ENCODE data around the gene MID1IP1. TPM values are rescaled to one million over a fixed set of nuclear protein-coding genes. Genes with fewer than 3 reads are reported as not detected.

The MID1IP1 gene
- total and polyA plus RNA-seq, 2 experiments from 2014 or later: 93.2 to 93.3 TPM

DNA sequence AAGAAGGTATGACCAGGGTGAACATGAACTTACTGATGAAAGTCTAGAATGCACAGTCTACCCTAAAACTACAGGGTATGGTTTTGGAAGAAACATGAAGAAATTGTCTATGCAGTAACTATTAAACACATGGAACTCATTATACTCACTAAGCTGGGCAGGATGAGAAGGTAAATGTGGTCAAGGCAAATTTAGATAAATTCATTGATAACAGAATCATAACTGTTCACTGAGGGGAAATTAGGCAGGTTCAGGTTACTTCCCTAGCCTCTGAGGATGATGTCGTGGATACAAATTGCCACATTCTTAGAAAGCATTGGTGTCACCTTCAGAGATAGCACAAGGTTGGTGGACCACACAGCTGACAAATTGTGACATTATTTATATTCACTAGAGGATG is 40.4 kb upstream of the MID1IP1 start:
- Histone ChIP-seq H3K9me2 (replicated peaks; ENCODE audit: insufficient read depth) (no peaks in the 10 kb centered on the region), H3K4me1 (ENCODE audit: insufficient read depth) (no peaks in the 10 kb centered on the region), H3K79me2 (no peaks in the 10 kb centered on the region), H3K27ac (no peak overlapping the region), H3K9me3 (ENCODE audit: low read depth) (no peaks in the 10 kb centered on the region), H3K27me3 (no peaks in the 10 kb centered on the region), H3K4me3 (no peak overlapping the region), H3K4me2 (no peak overlapping the region), H2AFZ (no peak overlapping the region), H4K20me1 (ENCODE audit: insufficient read depth, poor library complexity, severe bottlenecking) (no peaks in the 10 kb centered on the region), H3K36me3 (replicated peaks; ENCODE audit: insufficient read depth, low read depth) (no peaks in the 10 kb centered on the region)
- DNase-seq (ENCODE audit: low spot score): no peak
- TF ChIP-seq, protein P1, sequence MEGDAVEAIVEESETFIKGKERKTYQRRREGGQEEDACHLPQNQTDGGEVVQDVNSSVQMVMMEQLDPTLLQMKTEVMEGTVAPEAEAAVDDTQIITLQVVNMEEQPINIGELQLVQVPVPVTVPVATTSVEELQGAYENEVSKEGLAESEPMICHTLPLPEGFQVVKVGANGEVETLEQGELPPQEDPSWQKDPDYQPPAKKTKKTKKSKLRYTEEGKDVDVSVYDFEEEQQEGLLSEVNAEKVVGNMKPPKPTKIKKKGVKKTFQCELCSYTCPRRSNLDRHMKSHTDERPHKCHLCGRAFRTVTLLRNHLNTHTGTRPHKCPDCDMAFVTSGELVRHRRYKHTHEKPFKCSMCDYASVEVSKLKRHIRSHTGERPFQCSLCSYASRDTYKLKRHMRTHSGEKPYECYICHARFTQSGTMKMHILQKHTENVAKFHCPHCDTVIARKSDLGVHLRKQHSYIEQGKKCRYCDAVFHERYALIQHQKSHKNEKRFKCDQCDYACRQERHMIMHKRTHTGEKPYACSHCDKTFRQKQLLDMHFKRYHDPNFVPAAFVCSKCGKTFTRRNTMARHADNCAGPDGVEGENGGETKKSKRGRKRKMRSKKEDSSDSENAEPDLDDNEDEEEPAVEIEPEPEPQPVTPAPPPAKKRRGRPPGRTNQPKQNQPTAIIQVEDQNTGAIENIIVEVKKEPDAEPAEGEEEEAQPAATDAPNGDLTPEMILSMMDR (IDR thresholded peaks at IDR 0.05; ENCODE audit: poor library complexity): no peak
- TF ChIP-seq EZH2phosphoT487 (IDR thresholded peaks at IDR 0.05; ENCODE audit: low read depth, severe bottlenecking, unreplicated experiment) (no peak), EZH2 (IDR thresholded peaks at IDR 0.05; ENCODE audit: borderline replicate concordance) (no peak)
- WGBS (ENCODE audit: low lambda C conversion rate, missing lambda C conversion rate): 55% methylated on average over 1 of the region's 1 CpG

DNA sequence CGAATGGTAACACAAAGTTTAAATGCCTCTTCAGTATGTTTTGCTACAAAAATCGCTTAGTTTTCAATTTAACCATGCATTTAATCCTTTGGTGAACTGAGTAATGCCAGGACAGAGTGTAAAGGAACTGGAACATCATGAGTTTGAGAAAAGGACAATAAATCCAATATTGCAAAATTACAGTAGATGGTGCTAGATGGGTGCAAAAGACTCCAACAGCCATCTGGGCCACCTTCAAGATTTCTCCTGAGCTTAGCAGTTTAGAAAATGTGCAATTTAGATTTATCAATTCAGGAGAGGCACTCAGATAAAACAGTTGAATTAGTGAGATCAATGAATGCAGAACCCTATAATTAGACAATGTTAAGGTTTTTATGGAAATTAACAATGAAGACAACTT is 33.2 kb upstream of the MID1IP1 start:
- Histone ChIP-seq H3K4me1 (ENCODE audit: insufficient read depth) (no peaks in the 10 kb centered on the region), H3K36me3 (replicated peaks; ENCODE audit: insufficient read depth, low read depth) (no peaks in the 10 kb centered on the region), H3K4me2 (no peak overlapping the region), H3K4me3 (no peak overlapping the region), H3K9me2 (replicated peaks; ENCODE audit: insufficient read depth) (no peaks in the 10 kb centered on the region), H2AFZ (no peak overlapping the region), H3K27me3 (no peaks in the 10 kb centered on the region), H4K20me1 (ENCODE audit: insufficient read depth, poor library complexity, severe bottlenecking) (no peaks in the 10 kb centered on the region), H3K9me3 (ENCODE audit: low read depth) (no peaks in the 10 kb centered on the region), H3K27ac (no peak overlapping the region), H3K79me2 (no peaks in the 10 kb centered on the region)
- WGBS (ENCODE audit: low lambda C conversion rate, missing lambda C conversion rate): 40% methylated on average over 2 of the region's 2 CpGs
- TF ChIP-seq, protein P1 (IDR thresholded peaks at IDR 0.05; ENCODE audit: poor library complexity): peak; percentile 51
- no peak for TF ChIP-seq EZH2phosphoT487 (IDR thresholded peaks at IDR 0.05; ENCODE audit: low read depth, severe bottlenecking, unreplicated experiment)
- DNase-seq (ENCODE audit: low spot score): peak; percentile 19

DNA sequence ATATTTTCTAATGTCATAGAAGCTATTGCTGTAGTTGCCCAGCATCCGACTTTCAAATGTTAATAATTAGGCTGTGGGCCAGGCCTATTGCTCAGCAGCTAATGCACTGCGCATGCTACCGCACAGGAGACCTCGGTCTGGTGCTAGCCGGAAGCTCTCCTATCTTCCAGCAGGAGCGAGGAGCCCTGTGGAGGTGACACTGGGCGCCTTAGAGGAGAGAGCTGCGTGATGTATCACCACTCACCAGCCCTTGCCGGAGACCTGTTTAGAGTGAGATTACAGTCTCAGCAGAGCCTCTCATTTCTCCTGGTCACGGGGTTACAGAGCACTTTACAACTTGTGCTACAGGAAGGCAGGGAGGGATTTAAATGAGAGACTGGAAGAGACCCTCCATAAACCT is 31.1 kb upstream of the MID1IP1 start:
- WGBS (ENCODE audit: low lambda C conversion rate, missing lambda C conversion rate): 62% methylated on average over 10 of the region's 10 CpGs
- no peak for TF ChIP-seq EZH2 (IDR thresholded peaks at IDR 0.05; ENCODE audit: borderline replicate concordance)
- TF ChIP-seq, protein P1 (IDR thresholded peaks at IDR 0.05; ENCODE audit: poor library complexity): no peak
- Histone ChIP-seq H3K36me3 (replicated peaks; ENCODE audit: insufficient read depth, low read depth) (no peaks in the 10 kb centered on the region), H3K79me2 (no peaks in the 10 kb centered on the region), H3K27me3 (no peaks in the 10 kb centered on the region), H3K9me2 (replicated peaks; ENCODE audit: insufficient read depth) (no peaks in the 10 kb centered on the region), H3K9me3 (ENCODE audit: low read depth) (no peaks in the 10 kb centered on the region), H2AFZ (no peak overlapping the region), H3K4me1 (ENCODE audit: insufficient read depth) (no peaks in the 10 kb centered on the region), H3K4me3 (no peak overlapping the region), H3K4me2 (no peak overlapping the region), H4K20me1 (ENCODE audit: insufficient read depth, poor library complexity, severe bottlenecking) (no peaks in the 10 kb centered on the region), H3K27ac (no peak overlapping the region)
- DNase-seq (ENCODE audit: low spot score): peak; percentile 9

DNA sequence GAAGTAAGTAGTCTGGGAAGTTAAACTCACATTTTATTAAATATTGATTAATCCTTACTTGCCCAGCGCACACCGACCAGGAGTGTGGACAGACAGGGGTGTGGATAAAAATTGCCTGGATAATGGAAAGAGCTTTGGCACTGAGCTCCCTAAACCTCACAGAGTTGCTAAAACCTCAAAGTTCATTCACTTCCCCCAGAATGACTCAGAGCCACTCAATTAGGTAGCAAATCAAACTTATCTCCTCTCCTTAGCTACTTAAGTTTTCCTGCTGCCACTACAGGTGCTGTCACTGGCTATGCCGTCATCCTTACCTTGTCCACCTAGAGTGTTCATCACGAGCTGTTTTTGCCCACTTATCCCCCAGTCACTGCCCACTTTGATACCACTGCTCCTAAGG is 27.0 kb upstream of the MID1IP1 start:
- no peaks in the 10 kb centered on the region for H3K36me3 ChIP-seq (replicated peaks; ENCODE audit: insufficient read depth, low read depth)
- 74% methylated on average over 4 of the region's 4 CpGs for WGBS (ENCODE audit: low lambda C conversion rate, missing lambda C conversion rate)
- no peaks in the 10 kb centered on the region for H3K27me3 ChIP-seq
- TF ChIP-seq EZH2phosphoT487 (IDR thresholded peaks at IDR 0.05; ENCODE audit: low read depth, severe bottlenecking, unreplicated experiment): no peak
- TF ChIP-seq, protein P1 (IDR thresholded peaks at IDR 0.05; ENCODE audit: poor library complexity): no peak
- TF ChIP-seq EZH2 (IDR thresholded peaks at IDR 0.05; ENCODE audit: borderline replicate concordance): no peak
- H3K9me3 ChIP-seq (ENCODE audit: low read depth): peaks cover 5% of the 10 kb centered on the region
- H3K9me2 ChIP-seq (replicated peaks; ENCODE audit: insufficient read depth): no peaks in the 10 kb centered on the region
- H3K79me2 ChIP-seq: no peaks in the 10 kb centered on the region
- H3K4me2 ChIP-seq: no peak overlapping the region
- no peak for DNase-seq (ENCODE audit: low spot score)
- H4K20me1 ChIP-seq (ENCODE audit: insufficient read depth, poor library complexity, severe bottlenecking): no peaks in the 10 kb centered on the region
- no peak overlapping the region for H3K4me3 ChIP-seq
- H2AFZ ChIP-seq: no peak overlapping the region
- no peaks in the 10 kb centered on the region for H3K4me1 ChIP-seq (ENCODE audit: insufficient read depth)
- no peak overlapping the region for H3K27ac ChIP-seq
